Measurements from ENCODE around the gene ZNF219. TPM values are rescaled to one million over a fixed set of nuclear protein-coding genes. Genes with fewer than 3 reads are reported as not detected.

ZNF219 gene
- 49.4 TPM for total RNA-seq
- long read RNA-seq, transcript ZNF219-201 (5 exons, 3,071 nt), result major isoform, 12 of 109 reads
- long read RNA-seq, partial matches to known transcripts, result 92 of 109 reads
- long read RNA-seq, other reads (novel, unspliced or antisense), result 4 of 109 reads

DNA sequence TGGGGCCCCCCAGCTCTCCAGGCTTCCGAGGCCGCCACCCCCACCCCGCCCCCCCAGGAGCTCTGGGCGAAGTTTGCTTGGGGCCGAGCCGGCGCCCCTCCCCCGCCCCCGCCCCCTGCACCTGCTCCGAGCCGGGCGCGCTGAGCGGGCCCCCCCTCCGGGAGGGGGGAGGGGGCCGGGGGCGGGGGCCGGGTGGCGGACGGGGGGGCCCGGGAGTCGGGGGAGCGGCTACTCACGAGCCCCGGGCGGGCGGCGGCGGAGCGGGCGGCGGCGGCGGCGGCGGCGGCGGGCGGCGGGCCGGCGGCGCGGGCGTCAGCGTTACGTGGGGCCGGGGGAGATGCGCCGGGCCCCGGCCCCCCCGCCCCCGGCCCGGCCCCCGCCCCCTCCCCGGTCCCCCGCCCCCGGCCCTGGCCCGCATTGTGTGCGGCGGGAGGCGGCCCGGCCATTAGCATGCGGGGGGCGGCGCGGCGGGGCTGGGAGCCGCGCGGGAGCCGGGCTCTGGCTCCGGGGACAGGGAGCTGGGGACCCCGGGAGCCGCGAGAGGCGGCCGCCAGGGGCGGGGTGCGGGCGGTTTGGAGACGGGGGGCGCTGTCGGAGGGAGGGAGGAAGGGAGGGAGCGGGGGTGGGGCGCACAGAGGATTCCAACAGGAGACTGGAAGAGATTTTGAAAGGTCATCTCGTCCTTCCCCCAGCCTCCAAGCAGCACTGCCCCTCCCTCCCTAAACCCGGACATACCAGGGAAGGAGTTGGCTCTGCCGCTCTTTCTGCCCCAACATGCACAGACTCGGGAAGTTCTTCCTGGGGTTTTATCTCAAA, at the start of gene ZNF219:
Gene ZNF219, minus strand, starts transcription at position 580 of the 816 bp plus-strand sequence. CDS start 5,064 bp downstream, outside the sequence.
- ATAC-seq, result peak; percentile 54

DNA sequence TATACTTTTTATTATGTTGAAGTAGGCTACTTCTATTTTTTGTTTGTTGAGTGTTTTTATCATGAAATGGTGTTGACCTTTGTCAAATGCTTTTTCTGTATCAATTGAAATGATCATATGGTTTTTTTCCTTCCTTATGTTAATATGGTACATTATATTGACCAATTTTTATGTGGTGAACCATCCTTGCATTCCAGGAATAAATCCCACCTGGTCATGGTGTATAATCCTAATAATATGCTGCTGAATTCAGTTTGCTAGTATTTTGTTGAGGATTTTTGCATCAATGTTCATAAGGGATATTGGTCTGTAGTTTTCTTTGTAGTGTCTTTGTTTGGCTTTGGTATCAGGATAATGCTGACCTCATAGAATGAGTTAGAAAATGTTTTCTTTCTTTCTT, 47.0 kb upstream of the ZNF219 start:
- ATAC-seq (no peak), DNase-seq (ENCODE audit: missing footprints) (no peak)
- intact Hi-C loops (cut with DNase I), result no loop called here

More for the DNA sequence above, at the start of gene ZNF219:
- intact Hi-C loops (cut with DNase I), result no loop called here
- no peak for DNase-seq (ENCODE audit: missing footprints)

DNA sequence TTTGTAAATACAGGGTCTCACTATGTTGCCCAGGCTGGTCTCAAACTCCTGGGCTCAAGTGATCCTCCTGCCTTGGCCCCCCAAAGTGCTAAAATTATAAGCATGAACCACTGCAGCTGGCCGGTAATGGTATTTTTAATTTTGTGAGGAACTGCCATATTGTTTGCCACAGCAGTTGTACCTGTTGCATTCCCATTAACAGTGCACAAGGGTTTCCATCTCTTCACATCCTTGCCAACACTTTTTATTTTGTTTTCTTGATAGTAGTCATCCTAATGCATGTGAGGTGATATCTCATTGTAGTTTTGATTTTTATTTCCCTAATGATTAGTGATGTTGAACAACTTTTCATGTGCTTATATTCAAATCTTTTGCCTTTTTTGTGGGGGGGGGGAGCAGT, 43.9 kb upstream of the ZNF219 start:
- DNase-seq (ENCODE audit: missing footprints), result no peak
- no peak for ATAC-seq
- intact Hi-C loops (cut with DNase I), result no loop called here

DNA sequence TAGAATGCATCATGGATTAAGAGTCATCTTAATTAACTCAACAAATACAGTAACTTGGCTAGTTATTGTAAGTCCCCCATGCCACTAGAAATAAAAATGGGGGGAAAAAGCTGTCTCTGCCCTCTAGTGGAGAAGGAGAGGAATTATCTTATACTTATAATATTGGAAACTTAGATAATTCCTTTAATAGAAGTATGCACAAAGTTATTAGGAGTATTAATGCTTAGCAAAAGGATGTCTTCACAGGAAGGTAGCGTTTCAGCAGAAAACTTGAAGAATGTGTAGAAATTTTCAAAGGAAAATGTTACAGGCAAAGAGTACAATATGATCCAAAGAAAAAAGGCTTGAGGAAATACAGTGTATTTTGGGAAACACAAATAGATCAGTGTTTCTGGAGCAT, 37.6 kb upstream of the ZNF219 start:
- intact Hi-C loops (cut with DNase I), result no loop called here
- DNase-seq (ENCODE audit: missing footprints) (no peak), ATAC-seq (no peak)

DNA sequence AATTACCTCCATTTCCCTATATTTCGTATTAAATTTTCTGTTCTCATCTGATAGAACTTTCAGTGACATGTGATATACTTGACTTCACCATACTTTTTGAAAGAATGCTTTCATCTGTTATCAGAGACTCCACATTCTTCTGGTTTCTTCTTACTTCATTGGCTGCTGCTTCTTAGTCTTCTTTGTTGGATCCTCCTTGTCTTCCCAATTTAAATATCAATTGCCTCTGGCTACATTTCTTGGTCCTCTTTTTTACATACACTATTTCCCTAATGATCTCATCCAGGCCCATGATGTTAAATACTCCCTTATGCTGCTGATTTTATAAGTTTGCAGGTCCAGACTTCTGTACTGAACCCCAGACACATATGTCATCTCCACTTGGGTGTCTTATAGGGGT, 35.4 kb upstream of the ZNF219 start:
- DNase-seq (ENCODE audit: missing footprints) (no peak), ATAC-seq (no peak)
- intact Hi-C loops (cut with DNase I), result no loop called here

DNA sequence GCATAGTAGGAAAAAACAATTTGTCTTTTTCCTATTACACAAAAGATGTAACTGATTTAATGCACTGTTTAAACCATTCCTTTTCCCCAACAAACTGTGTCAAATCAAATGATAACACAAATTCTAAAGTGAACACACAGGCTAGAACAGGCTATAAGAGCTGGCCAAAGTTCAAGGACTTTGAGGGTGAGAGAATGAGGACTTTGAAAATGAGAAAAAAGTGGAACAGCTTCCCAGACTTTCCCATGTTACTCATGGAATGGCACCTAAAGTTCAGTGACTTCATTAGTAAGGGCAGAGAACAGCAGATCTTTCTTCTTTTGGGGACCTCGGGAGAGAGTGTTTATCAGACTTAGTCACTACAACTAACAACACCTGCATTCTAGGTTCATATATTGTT, 25.0 kb upstream of the ZNF219 start:
- intact Hi-C loops (cut with DNase I), result no loop called here
- ATAC-seq (no peak), DNase-seq (ENCODE audit: missing footprints) (no peak)

DNA sequence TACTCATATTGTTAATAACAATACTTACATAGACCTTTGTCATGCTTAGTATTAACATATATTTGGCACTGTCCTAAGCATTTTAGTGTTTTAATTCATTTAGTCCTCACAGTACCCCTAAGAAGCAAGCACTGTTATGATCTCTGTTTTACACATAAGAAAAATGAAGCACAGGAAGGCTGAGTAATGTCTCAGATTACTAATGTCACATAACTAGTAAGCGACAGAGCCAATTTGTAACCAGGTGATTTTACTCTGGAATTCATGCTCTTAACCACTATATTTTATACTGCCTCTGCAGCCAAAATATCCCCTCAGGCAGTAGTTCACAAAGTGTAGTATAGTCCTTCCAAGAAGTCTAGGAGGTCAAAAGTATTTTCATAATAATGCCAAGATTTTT, 22.7 kb upstream of the ZNF219 start:
- intact Hi-C loops (cut with DNase I), result no loop called here
- ATAC-seq, result no peak
- no peak for DNase-seq (ENCODE audit: missing footprints)

DNA sequence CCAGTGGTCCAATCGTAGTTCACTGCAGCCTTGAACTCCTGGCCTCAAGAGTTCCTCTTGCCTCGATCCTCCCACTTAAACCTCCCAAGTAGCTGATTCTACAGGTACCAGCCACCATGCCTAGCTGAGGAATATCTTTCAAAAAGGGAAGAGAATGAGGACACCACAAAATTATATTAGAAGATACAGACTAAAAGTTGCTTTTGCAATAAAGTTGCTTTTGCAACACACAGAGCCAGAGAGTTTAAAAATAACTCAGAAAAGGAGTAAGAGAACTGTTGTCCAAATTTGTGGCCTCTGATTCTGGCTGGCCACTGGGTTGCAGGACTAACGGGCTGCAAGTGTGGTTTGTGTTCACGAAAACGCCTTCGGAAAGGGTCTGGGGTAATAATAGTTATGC, 22.2 kb upstream of the ZNF219 start:
- ATAC-seq (no peak), DNase-seq (ENCODE audit: missing footprints) (no peak)
- intact Hi-C loops (cut with DNase I), result no loop called here

DNA sequence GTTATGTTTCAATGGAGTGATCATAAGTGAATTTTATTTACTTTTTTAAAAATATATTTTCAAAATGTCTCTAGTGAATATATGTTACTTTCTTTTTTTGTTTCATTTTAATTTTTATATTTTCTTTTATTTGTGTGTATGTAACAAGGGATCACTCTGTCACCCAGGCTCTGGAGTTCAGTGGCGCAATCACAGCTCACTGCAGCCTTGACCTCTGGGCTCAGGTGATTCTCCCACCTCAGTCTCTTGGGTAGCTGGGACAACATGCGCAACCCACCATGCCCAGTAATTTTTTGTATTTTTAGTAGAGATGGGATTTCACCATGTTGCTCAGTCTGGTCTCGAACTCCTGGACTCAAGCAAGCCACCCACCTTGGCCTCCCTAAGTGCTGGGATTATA, 20.5 kb upstream of the ZNF219 start:
- intact Hi-C loops (cut with DNase I), result no loop called here
- ATAC-seq, result no peak
- no peak for DNase-seq (ENCODE audit: missing footprints)

DNA sequence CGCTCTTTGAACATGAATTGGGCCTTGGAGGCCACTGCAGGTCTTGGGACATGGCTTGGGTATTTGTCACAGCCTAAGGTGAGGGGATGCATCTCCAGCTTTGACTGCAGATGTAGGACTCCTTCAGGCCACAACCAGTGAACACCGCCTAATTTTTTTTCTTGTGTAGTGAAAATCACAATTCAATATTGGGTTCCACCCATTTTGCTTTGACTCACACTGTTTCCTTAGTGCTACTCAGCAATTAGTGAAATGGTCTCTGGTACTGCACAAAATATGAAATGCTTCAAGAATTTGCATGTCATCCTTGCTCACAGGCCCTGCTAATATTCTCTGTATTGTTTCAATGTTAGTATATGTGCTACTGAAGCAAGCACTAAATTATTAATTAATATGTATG, 14.9 kb upstream of the ZNF219 start:
- no peak for DNase-seq (ENCODE audit: missing footprints)
- intact Hi-C loops (cut with DNase I), result no loop called here
- no peak for ATAC-seq

DNA sequence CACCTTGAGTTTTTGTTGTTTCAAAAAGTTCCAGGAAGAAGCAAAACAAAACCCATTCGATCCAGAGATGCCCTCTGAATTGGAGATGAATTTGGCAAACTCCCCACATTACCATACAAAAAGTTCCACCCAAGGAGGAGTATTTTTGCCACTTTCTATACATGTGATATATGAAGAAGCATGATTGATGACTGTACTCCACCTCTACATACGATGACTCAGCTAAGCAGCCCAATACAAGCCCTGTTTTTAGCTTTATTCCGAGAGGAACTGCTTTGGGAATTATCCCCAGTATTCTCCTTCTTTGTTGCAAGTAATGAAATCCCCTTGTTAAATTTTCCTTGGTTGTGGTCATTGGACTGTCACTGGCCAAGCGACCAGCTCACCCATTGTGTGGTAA, 13.8 kb upstream of the ZNF219 start:
- no peak for ATAC-seq
- no peak for DNase-seq (ENCODE audit: missing footprints)
- intact Hi-C loops (cut with DNase I), result no loop called here

DNA sequence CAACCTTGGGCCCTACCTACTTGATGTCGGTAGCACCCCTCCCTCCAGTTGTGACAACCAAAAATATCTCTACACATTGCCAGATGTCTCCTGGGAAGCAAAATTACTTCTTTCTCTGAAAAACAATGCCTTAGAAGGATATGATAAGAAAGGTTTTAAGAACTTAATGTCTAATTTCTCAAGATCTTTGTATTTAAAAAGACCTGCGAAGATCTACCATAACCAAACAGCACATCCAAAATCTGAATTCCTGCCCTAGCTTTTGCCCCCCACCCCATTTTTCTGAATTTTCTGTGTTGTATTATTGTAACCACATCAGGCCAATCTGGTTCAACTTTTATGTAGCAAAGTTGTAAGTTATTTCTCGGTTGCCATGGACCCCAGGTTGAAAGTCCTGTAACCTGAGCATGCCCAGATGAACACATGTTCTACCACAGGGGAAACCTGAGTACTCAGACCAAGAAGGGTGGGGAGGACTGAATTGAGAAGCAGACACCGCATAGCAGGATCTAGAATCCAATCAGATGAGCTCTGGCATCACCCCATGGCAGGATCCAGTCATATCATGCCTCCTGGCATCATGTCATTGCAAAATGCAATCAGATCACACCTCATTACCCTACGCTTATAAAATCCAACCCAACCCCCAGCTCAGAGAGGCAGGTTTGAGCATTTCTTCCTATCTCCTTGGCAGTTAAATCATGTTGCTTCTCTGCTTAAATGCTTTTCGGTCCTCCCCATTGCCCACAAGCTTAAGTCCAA, 11.1 kb upstream of the ZNF219 start:
- intact Hi-C loops (cut with DNase I), result no loop called here
- no peak for ATAC-seq
- DNase-seq (ENCODE audit: missing footprints), result no peak

DNA sequence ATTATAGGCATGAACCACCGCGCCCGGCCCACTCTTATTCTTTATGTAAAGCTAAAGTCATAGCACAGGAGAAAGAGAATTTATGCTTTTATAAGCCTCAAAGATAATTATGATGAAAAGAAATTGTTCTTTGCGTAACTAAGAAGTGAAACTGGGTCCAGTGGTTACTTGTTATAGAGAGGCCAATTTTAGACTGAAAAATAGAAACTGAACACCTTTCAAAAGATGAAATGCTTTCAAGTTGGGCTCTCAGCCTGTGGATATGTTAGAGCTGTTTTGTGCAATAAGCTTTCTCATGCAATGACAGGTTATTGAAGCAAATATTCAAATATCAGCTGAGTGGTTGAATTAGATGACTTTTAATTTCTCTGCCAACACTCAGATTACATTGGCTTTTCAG, 10.3 kb upstream of the ZNF219 start:
- ATAC-seq, result no peak
- no peak for DNase-seq (ENCODE audit: missing footprints)
- intact Hi-C loops (cut with DNase I), result no loop called here

DNA sequence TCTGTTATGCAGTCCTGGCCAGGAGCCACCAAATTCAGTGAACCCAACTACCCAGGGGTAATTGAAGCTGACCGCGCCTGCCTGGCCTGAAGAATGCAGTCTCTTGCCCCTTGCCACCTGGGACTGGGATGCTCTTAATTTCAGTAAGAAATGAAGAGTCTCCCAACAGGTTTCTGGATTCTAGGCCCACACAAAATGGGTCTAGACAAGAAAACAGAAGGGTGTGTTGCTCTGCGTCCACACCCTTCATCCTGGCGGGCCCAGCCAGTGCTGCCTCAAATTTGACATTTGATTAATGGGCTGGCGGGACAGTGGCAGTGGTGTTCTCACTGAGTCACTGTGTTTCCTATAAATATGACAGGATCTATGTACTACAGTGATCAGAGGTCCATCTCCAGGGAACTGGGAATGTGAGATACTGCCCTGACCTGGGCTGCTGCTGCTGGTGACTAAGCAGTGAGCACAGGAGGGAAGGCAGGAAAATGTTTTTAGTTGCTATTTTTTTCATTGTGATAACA, 8.9 kb upstream of the ZNF219 start:
- DNase-seq (ENCODE audit: missing footprints) (no peak), ATAC-seq (no peak)
- intact Hi-C loops (cut with DNase I), result loop anchor here (1.0 to 2.0 kb wide), 3 partner anchors 39 to 251 kb away; no protein-coding TSS in a partner anchor

DNA sequence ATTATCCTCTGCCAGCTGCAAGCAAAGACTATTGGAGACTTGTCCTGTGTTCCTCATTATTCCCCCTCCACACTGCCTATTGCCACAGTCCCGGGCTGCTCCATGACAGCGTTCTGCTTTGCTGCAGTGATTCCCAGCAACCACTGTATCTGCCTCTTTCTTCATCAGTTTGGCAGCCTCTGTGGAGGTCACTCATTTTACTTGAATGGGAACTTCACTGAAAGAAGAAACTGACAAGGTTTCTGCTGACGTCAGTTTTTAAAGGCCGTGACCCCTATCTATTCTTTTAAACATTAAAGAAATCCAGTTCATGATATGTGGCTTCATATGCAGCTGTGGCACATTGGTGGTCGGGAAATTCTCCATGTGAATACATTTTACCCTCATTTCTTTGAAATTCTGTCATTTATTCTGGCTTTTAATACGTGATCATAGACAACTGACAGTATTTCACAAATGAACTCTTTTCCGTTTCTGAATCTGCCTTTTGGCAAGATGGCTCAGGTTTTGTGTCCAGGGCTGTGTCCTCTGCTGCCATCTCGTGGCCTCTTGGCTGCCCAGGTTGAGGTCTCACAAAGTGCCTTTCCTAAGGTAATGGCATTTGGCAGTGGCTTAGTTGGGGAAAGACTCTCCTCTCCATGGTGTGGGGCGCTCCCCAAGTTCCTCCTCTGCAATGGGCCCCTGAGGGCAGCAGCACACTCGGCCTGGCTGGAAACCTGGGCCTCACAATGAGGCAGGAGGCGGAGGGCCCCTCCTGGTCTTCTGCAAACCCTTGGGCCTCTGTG, 8.2 kb upstream of the ZNF219 start:
- peak; percentile 89 for DNase-seq (ENCODE audit: missing footprints)
- ATAC-seq, result peak; percentile 25
- intact Hi-C loops (cut with DNase I), result loop anchor here (1.0 to 2.0 kb wide), 3 partner anchors 38 to 250 kb away; no protein-coding TSS in a partner anchor

DNA sequence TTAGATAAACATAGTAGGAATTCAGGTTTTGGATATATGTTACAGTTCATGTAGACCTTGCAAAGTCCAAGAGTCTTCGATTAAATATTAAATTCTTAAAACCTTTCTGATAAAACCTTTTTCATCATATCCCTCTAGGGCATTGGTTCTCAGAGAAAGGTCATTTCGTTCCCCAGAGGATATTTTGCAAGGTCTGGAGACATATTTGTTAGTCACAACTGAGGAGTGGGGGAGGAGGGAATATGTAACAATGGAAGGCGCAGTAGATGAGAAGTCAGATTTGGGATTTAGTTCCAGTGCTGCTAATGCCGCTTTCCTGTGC, 7.7 kb upstream of the ZNF219 start:
- DNase-seq (ENCODE audit: missing footprints) (no peak), ATAC-seq (no peak)
- intact Hi-C loops (cut with DNase I), result loop anchor here (2.0 kb wide), 2 partner anchors 91 to 249 kb away; no protein-coding TSS in a partner anchor

DNA sequence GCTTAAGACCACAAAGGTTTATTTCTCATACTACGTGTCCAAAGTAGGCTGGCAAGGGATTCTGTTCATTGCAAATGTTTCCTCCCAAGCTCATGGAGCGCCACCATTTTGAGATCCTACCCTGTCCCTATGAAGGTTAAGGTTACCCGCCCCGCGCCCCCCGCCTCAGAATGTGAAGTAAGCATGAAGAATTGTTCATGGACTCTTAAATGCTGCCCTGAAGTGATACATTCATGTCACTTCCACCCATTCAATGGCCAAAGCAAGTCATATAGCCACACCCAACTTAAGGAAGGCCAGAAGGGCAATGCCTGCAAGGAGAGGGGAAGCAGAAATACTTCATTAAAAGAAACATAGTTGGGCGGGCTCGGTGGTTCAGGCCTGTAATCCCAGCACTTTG, 6.6 kb upstream of the ZNF219 start:
- intact Hi-C loops (cut with DNase I), result no loop called here
- DNase-seq (ENCODE audit: missing footprints) (no peak), ATAC-seq (no peak)

DNA sequence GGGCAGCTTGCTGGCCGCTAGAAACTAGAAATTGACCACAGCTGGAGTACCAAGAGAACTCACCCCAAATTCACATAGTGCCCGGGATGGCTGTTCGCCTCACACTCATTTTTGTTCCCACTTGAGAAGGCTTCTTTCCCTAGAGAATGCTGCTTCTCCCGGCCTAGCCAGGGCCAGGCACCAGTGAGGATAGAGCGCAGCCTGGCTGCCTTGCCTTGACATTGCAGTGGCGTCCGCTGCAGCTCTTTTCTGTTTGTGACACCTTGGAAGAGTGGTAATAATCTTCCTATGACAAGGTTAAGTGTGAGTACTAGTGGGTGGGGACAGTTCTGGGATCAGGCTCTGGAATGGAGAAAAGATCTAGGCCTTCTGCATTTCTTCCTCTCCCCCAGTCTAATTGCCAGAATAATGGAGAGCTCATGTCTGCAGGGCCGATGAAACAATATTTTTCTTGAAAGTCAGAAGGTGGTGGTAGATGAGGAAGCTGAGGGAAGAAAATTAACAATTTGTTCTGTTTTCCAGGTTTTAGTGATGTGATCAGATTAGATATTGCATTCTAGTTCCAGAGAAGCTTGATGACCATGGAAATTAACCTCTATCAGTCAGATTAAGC, 6.1 kb upstream of the ZNF219 start:
- ATAC-seq, result peak; percentile 77
- peak; percentile 92 for DNase-seq (ENCODE audit: missing footprints)
- intact Hi-C loops (cut with DNase I), result loop anchor here (5.0 kb wide), 1 partner anchor 422 kb away; the partner anchor contains the start of gene RNASE4

Data from Right ventricle myocardium inferior (tissue), 1 donor.